HFF-Myc (cell line): ENCODE measurements around the gene GRIA1.

Experiments used
- DNase-seq: peaks from one replicate; pipeline ENCODE4 v3.0.0-alpha.2; 2011; ENCODE audit warnings: low read depth; ENCODE audit errors: extremely low read depth
- H3K4me3 ChIP-seq: replicated peaks from 2 replicates; pipeline ENCODE4 v1.5.1; 2011; ENCODE audit warnings: low read depth, mild to moderate bottlenecking, control low read depth, low read length
- TF ChIP-seq, protein P1 (sequence below): IDR thresholded peaks from 2 replicates; pipeline ENCODE4 v1.5.1; 2012; ENCODE audit warnings: mild to moderate bottlenecking, low read depth, low read length, control low read depth; ENCODE audit errors: missing control alignments

GRIA1 gene

DNA sequence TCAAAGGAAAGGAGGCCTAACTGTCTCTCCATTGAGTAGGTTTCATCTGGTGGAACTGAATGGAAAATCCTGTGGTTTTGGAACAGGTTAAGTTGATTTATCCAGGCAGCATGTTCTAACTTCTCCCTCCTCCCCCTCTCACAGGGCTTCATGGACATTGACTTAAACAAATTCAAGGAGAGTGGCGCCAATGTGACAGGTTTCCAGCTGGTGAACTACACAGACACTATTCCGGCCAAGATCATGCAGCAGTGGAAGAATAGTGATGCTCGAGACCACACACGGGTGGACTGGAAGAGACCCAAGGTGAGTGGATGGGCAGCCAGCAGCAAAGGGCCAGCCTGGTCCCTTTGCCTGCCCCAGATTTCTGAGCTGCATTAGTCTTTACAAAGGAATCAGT is 183.9 kb downstream of the GRIA1 start:
- TF ChIP-seq, protein P1, sequence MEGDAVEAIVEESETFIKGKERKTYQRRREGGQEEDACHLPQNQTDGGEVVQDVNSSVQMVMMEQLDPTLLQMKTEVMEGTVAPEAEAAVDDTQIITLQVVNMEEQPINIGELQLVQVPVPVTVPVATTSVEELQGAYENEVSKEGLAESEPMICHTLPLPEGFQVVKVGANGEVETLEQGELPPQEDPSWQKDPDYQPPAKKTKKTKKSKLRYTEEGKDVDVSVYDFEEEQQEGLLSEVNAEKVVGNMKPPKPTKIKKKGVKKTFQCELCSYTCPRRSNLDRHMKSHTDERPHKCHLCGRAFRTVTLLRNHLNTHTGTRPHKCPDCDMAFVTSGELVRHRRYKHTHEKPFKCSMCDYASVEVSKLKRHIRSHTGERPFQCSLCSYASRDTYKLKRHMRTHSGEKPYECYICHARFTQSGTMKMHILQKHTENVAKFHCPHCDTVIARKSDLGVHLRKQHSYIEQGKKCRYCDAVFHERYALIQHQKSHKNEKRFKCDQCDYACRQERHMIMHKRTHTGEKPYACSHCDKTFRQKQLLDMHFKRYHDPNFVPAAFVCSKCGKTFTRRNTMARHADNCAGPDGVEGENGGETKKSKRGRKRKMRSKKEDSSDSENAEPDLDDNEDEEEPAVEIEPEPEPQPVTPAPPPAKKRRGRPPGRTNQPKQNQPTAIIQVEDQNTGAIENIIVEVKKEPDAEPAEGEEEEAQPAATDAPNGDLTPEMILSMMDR: no peak
- no peak for DNase-seq
- no peak overlapping the region for H3K4me3 ChIP-seq

DNA sequence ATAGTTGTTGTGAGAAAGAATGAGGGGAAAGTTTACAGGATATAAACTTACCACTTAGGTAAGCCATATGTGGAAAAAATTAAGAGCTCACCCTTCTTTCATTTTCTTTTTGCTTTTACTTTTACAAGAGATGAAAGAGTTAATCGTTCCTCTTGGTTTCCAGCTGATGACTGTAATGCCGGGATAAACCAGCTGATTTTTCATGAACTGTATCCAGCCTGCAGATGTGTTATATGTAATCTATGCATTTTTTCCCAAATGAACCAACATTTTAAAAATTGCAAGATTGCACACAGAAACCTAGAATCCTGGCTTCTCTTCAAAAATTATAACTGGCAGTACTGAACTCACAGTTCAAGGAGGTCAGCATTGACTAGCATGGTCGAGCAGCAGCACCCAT is 185.9 kb downstream of the GRIA1 start:
- TF ChIP-seq, protein P1: no peak
- H3K4me3 ChIP-seq: no peak overlapping the region
- DNase-seq: no peak

DNA sequence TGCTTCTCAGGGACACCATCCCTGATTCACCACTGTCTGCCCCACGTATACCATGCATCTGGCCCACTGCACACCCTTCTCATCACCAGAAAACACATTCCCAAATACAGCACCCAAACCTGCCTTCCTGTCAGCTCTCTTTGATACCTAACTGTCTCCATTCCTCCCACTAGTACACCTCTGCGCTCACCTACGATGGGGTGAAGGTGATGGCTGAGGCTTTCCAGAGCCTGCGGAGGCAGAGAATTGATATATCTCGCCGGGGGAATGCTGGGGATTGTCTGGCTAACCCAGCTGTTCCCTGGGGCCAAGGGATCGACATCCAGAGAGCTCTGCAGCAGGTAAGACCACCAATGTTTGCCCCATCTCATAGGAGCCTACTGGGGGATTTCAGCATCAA is 186.4 kb downstream of the GRIA1 start:
- no peak for DNase-seq
- H3K4me3 ChIP-seq: no peak overlapping the region
- TF ChIP-seq, protein P1: no peak

DNA sequence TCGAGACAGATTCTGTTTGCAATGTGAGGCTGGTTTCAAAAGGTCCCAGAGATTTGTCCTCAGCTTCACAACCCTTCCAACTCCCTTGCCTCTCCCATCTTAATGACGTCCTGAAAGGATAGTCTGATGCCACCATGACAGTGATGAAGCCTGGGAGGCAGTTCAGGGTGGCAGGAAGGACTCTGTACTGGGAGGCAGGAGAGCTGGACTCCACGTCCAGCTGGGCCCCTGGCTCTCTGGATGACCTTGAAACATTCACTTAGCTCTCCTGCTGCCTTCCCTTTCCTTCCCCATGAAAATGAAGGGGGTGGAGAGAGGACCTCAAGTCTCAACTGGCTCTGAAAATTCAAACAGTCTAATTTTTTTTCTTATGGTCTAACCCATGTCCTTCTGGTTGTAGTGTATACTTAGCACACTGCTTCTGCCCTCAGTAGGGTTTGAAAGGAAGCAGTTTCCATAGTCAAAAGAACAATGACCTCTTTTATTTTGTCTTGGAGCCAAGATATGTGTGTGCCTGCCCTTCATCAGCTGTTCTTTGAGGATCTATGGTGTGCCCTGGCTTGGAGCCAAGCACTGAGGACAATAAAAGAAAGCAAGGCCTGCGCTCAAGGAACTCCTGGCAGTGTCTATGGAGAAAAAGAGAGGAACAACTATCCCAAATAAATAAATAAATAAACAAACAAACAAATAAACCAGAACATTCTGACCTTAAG is 188.3 kb downstream of the GRIA1 start:
- H3K4me3 ChIP-seq: no peak overlapping the region
- TF ChIP-seq, protein P1: no peak
- no peak for DNase-seq

DNA sequence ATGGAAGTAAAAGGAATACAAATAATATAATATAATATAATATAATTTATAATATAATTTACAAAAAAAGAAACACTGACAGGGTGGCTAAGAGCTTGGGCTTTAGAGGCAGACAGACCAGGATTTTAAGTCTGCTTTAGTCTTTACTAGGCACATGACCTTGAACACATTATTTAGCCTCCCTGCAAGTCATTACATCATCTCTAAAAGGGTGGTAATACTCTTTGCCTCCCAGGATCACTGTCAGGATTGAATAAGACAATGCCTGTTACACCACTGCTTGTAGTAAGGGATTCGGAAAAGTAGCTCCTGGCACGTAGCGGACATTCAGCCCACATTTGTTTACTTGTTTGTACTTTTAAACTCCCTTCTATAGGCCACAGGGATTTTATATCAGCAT is 199.8 kb downstream of the GRIA1 start:
- H3K4me3 ChIP-seq: no peak overlapping the region
- TF ChIP-seq, protein P1: no peak
- DNase-seq: no peak

DNA sequence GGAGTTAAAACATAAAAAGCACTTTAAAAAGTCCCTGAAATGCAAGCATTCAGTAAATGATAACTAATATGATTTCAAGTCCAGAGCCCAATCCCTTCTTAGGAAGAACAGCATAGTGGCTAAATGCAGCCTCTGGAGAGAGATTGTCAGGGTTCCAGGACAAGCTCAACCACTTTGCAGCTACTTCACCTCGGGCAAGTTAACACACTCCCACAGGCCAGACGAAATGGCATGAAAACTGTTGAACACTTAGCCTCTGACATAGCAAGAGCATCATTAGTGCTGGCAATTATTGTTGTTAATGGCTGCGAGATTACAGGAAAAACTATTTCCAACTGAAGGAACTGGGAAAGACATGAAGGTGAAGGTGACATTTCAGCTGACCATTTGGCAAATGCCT is 205.8 kb downstream of the GRIA1 start:
- no peak for DNase-seq
- TF ChIP-seq, protein P1: no peak
- H3K4me3 ChIP-seq: no peak overlapping the region

DNA sequence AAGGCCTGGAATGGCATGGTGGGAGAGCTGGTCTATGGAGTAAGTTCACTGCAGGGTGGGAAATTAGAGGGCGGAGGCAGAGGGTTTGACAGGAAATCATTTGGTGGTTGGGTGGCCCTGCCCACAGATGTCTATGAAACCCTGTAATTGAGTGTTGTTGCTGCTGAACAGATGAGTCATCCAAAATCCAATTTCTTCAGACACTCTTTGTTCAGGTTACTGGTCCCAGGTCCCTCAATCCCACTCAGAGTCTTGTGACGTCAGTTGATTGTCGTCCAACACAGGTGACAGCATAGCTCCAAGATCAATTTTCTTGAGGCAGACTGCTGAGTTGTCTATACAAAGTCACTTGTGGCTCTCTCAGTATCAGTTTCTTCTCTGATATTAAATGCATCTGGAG is 208.6 kb downstream of the GRIA1 start:
- no peak for DNase-seq
- no peak overlapping the region for H3K4me3 ChIP-seq
- TF ChIP-seq, protein P1: no peak
